OCI-LY1 (cell line): ENCODE measurements around the gene KCNJ16.

Experiments used
- H2AFZ ChIP-seq: fragments of 200-600 bp; sonication (generic), shearing (Covaris generic); 2 replicates; pipeline ENCODE4 v1.6.0; 2014; ENCODE audit warnings: antibody characterized with exemption, mild to moderate bottlenecking, low read length
- H3F3A ChIP-seq: fragments of 200-600 bp; sonication (generic), shearing (Covaris generic); 2 replicates; pipeline ENCODE4 v1.6.0; 2014; ENCODE audit warnings: mild to moderate bottlenecking, antibody characterized with exemption, low read length, moderate library complexity; ENCODE audit not compliant: insufficient read depth
- H3K27ac ChIP-seq: fragments of 200-600 bp; sonication (generic); 2 replicates; pipeline ENCODE4 v1.5.1; 2014; ENCODE audit warnings: low read length, mixed run types, mild to moderate bottlenecking, low read depth; ENCODE audit not compliant: poor library complexity, severe bottlenecking
- H3K27me3 ChIP-seq: fragments of 200-600 bp; sonication (generic); 2 replicates; pipeline ENCODE4 v1.6.0; 2014; ENCODE audit warnings: antibody characterized with exemption, mild to moderate bottlenecking, low read length, moderate library complexity; ENCODE audit not compliant: insufficient read depth
- H3K36me3 ChIP-seq: fragments of 200-600 bp; sonication (generic); 2 replicates; pipeline ENCODE4 v1.6.1; 2014; ENCODE audit warnings: mild to moderate bottlenecking, antibody characterized with exemption, low read length, moderate library complexity, mixed read lengths; ENCODE audit not compliant: insufficient read depth
- H3K4me1 ChIP-seq: fragments of 200-600 bp; sonication (generic); 2 replicates; pipeline ENCODE4 v1.5.1; 2014; ENCODE audit warnings: mild to moderate bottlenecking, low read length, moderate library complexity; ENCODE audit not compliant: insufficient read depth, severe bottlenecking
- H3K4me2 ChIP-seq: fragments of 200-600 bp; sonication (generic), shearing (Covaris generic); 2 replicates; pipeline ENCODE4 v1.6.1; 2014; ENCODE audit warnings: low read length
- H3K4me3 ChIP-seq: fragments of 200-600 bp; sonication (generic); 2 replicates; pipeline ENCODE4 v1.5.1; 2014; ENCODE audit warnings: low read length, low read depth, mild to moderate bottlenecking, mixed read lengths; ENCODE audit not compliant: poor library complexity, severe bottlenecking
- H3K79me2 ChIP-seq: fragments of 200-600 bp; shearing (Covaris generic); 2 replicates; pipeline ENCODE4 v1.6.1; 2016; ENCODE audit warnings: mixed run types, low read length, mixed read lengths; ENCODE audit not compliant: insufficient read depth
- H3K9ac ChIP-seq: fragments of 200-600 bp; sonication (generic), shearing (Covaris generic); 2 replicates; pipeline ENCODE4 v1.6.1; 2014; ENCODE audit warnings: mild to moderate bottlenecking, low read length, mixed read lengths
- H3K9me2 ChIP-seq: fragments of 200-600 bp; sonication (generic), shearing (Covaris generic); 2 replicates; pipeline ENCODE4 v1.6.1; 2014; ENCODE audit warnings: low read depth, mild to moderate bottlenecking, low read length, mixed read lengths
- H3K9me3 ChIP-seq: fragments of 200-600 bp; shearing (Covaris generic); 2 replicates; pipeline ENCODE4 v1.6.1; 2014; ENCODE audit warnings: low read length, mixed read lengths
- H4K20me1 ChIP-seq: fragments of 200-600 bp; sonication (generic), shearing (Covaris generic); 2 replicates; pipeline ENCODE4 v1.6.0; 2016; ENCODE audit warnings: mild to moderate bottlenecking, low read length; ENCODE audit not compliant: insufficient read depth
- CTCF ChIP-seq: fragments of 200-600 bp; sonication (generic), shearing (Covaris generic); IDR thresholded peaks from 2 replicates; pipeline ENCODE4 v1.5.1; 2017; ENCODE audit warnings: mild to moderate bottlenecking, antibody characterized with exemption, low read length, moderate library complexity, mixed read lengths
- EZH2 ChIP-seq: fragments of 200-600 bp; sonication (generic), shearing (Covaris generic); IDR thresholded peaks from 2 replicates; pipeline ENCODE4 v1.8.0; 2017; ENCODE audit warnings: borderline replicate concordance, mixed run types, mild to moderate bottlenecking, antibody characterized with exemption, low read length, moderate library complexity, mixed read lengths

The KCNJ16 gene

GRCh38 chr17:70102531-70102930, 27.5 kb downstream of the KCNJ16 start:
- peak overlapping the region; percentile 38; the same call in 1 of the 2 replicates for H3K9ac ChIP-seq

GRCh38 chr17:70104791-70105523, 29.9 kb downstream of the KCNJ16 start:
- Histone ChIP-seq H3K4me3 (peak overlapping the region; percentile 81), H3K4me1 (peaks cover 80% of the 10 kb centered on the region), H3F3A (no peaks in the 10 kb centered on the region), H3K9ac (peak overlapping the region; percentile 76), H2AFZ (peak overlapping the region; percentile 43; the same call in 1 of the 2 replicates), H3K4me2 (peak overlapping the region; percentile 95), H3K27me3 (no peaks in the 10 kb centered on the region), H3K79me2 (peaks cover 22% of the 10 kb centered on the region), H3K36me3 (peaks cover 23% of the 10 kb centered on the region), H3K27ac (peak overlapping the region; percentile 90), H4K20me1 (no peaks in the 10 kb centered on the region), H3K9me3 (no peaks in the 10 kb centered on the region), H3K9me2 (no peaks in the 10 kb centered on the region)
- TF ChIP-seq CTCF (no peak), EZH2 (no peak)

More at GRCh38 chr17:70102531-70102930, 27.5 kb downstream of the KCNJ16 start:
- Histone ChIP-seq H3K27ac (peak overlapping the region; percentile 90), H3K9me2 (no peaks in the 10 kb centered on the region), H3K79me2 (peaks cover 20% of the 10 kb centered on the region), H3F3A (no peaks in the 10 kb centered on the region), H3K4me2 (peak overlapping the region; percentile 57), H2AFZ (peak overlapping the region; percentile 80; the same call in 1 of the 2 replicates), H3K27me3 (no peaks in the 10 kb centered on the region), H3K4me3 (peak overlapping the region; percentile 23), H3K9me3 (no peaks in the 10 kb centered on the region), H3K4me1 (peaks cover 94% of the 10 kb centered on the region), H4K20me1 (no peaks in the 10 kb centered on the region), H3K36me3 (0 out of 2 replicates have a peak, but pooled peaks cover under 1% of the 10 kb centered on the region)
- TF ChIP-seq CTCF (no peak), EZH2 (no peak)

GRCh38 chr17:70105641-70106040, 30.6 kb downstream of the KCNJ16 start:
- Histone ChIP-seq H3F3A (no peaks in the 10 kb centered on the region), H3K4me2 (peak overlapping the region; percentile 95), H3K36me3 (peaks cover 30% of the 10 kb centered on the region), H3K4me1 (peaks cover 73% of the 10 kb centered on the region), H3K9me3 (no peaks in the 10 kb centered on the region), H3K79me2 (peaks cover 22% of the 10 kb centered on the region), H3K9ac (peak overlapping the region; percentile 76), H3K27ac (peak overlapping the region; percentile 90), H3K9me2 (no peaks in the 10 kb centered on the region), H3K4me3 (peak overlapping the region; percentile 81), H2AFZ (peak overlapping the region; percentile 43; the same call in 1 of the 2 replicates), H3K27me3 (no peaks in the 10 kb centered on the region), H4K20me1 (no peaks in the 10 kb centered on the region)
- TF ChIP-seq CTCF (no peak), EZH2 (no peak)
